Upper lobe of right lung (tissue), 1 donor: ENCODE data around the gene TMOD1. TPM values are rescaled to one million over a fixed set of nuclear protein-coding genes. Genes with fewer than 3 reads are reported as not detected.

ENCODE experiments used
- ATAC-seq: fragments of 200-7000 bp; cut with Tn5 transposase; one replicate; pipeline ENCODE4 v1.9.1; 2020; ENCODE audit warnings: mild to moderate bottlenecking, moderate library complexity
- DNase-seq: peaks from one replicate; pipeline ENCODE4 v3.0.0-alpha.2; 2020
- H3K27ac ChIP-seq: fragments of 200-600 bp; one replicate; pipeline ENCODE4 v1.8.0; 2022
- H3K27me3 ChIP-seq: fragments of 200-600 bp; one replicate; pipeline ENCODE4 v1.8.0; 2022; ENCODE audit warnings: mild to moderate bottlenecking
- H3K36me3 ChIP-seq: fragments of 200-600 bp; one replicate; pipeline ENCODE4 v1.8.0; 2022
- H3K4me1 ChIP-seq: fragments of 200-600 bp; one replicate; pipeline ENCODE4 v1.8.0; 2022
- H3K4me3 ChIP-seq: fragments of 200-600 bp; one replicate; pipeline ENCODE4 v1.8.0; 2022; ENCODE audit warnings: mild to moderate bottlenecking
- H3K9me3 ChIP-seq: fragments of 200-600 bp; one replicate; pipeline ENCODE4 v1.8.0; 2022
- CTCF ChIP-seq: fragments of 200-600 bp; IDR thresholded peaks from one replicate; pipeline ENCODE4 v1.8.0; 2022; ENCODE audit warnings: antibody characterized with exemption
- intact Hi-C: fragments of 100-400 bp; cut with DNase I; formaldehyde crosslinking; loops from one replicate; pipeline ENCODE4 v1.11.0; 2022
- total RNA-seq: library from RNA; stranded (reverse); fragmentation: NEBNext Ultra II Directional; extraction: Animal tissue kit (Norgen Biotek cat#: 25700); gene quantifications from one replicate; pipeline ENCODE4 v1.2.1, GENCODE V29; 2021
- donor health status: DM: no; HTN: yes; CAD: no; lungs with severe emphysema.

Gene TMOD1
- total RNA-seq, 1 donor from 2014 or later = 11.3 TPM

GRCh38 chr9:97519441-97519970, 18.0 kb downstream of the TMOD1 start:
- DNase-seq (no peak), ATAC-seq (no peak)
- Histone ChIP-seq H3K36me3 (no peaks in the 10 kb centered on the region), H3K9me3 (no peaks in the 10 kb centered on the region), H3K4me1 (peaks cover 31% of the 10 kb centered on the region), H3K27me3 (no peaks in the 10 kb centered on the region), H3K27ac (peak overlapping the region; percentile 71), H3K4me3 (no peak overlapping the region)
- no peak for TF ChIP-seq CTCF
- intact Hi-C loops = no loop called here

GRCh38 chr9:97521576-97522333, 20.3 kb downstream of the TMOD1 start:
- H3K4me3 ChIP-seq = no peak overlapping the region
- peaks cover 3% of the 10 kb centered on the region for H3K36me3 ChIP-seq
- ATAC-seq (no peak), DNase-seq (peak; percentile 12)
- TF ChIP-seq CTCF = no peak
- no peaks in the 10 kb centered on the region for H3K27me3 ChIP-seq
- H3K9me3 ChIP-seq = no peaks in the 10 kb centered on the region
- intact Hi-C loops = no loop called here
- H3K4me1 ChIP-seq = peaks cover 28% of the 10 kb centered on the region
- H3K27ac ChIP-seq = no peak overlapping the region

- Histone ChIP-seq H3K27ac (no peak overlapping the region), H3K36me3 (peaks cover 5% of the 10 kb centered on the region), H3K27me3 (no peaks in the 10 kb centered on the region), H3K9me3 (no peaks in the 10 kb centered on the region), H3K4me3 (no peak overlapping the region), H3K4me1 (peaks cover 20% of the 10 kb centered on the region)
- intact Hi-C loops = no loop called here
- ATAC-seq (no peak), DNase-seq (no peak)
- TF ChIP-seq CTCF = no peak
These were observed 23.0 kb downstream of the TMOD1 start for GRCh38 chr9:97524424-97524823.

- H3K36me3 ChIP-seq = peaks cover 5% of the 10 kb centered on the region
- intact Hi-C loops = no loop called here
- peaks cover 27% of the 10 kb centered on the region for H3K4me1 ChIP-seq
- TF ChIP-seq CTCF = no peak
- no peaks in the 10 kb centered on the region for H3K27me3 ChIP-seq
- H3K27ac ChIP-seq = no peak overlapping the region
- H3K4me3 ChIP-seq = no peak overlapping the region
- H3K9me3 ChIP-seq = no peaks in the 10 kb centered on the region
- ATAC-seq = no peak
- DNase-seq = no peak
These were observed 24.0 kb downstream of the TMOD1 start for GRCh38 chr9:97525451-97525850.

- no peak for TF ChIP-seq CTCF
- intact Hi-C loops = no loop called here
- DNase-seq (peak; percentile 28), ATAC-seq (no peak)
- peaks cover 5% of the 10 kb centered on the region for H3K36me3 ChIP-seq
- H3K4me1 ChIP-seq = peaks cover 27% of the 10 kb centered on the region
- H3K27ac ChIP-seq = no peak overlapping the region
- no peaks in the 10 kb centered on the region for H3K27me3 ChIP-seq
- H3K9me3 ChIP-seq = no peaks in the 10 kb centered on the region
- H3K4me3 ChIP-seq = no peak overlapping the region
These were observed 25.6 kb downstream of the TMOD1 start for GRCh38 chr9:97526895-97527575.
